ENCODE measurements around the gene EYA2.

Gene EYA2

GRCh38 chr20:46990596-46991104 is 96.0 kb downstream of the EYA2 start:
- in situ Hi-C loops (cut with HindIII; ENCODE audit: low pct_ligation_motif_present, low pct_unique_long_range_greater_than_20kb, low sequenced_read_pairs): no loop called here
- no peak for DNase-seq

- in situ Hi-C loops (cut with HindIII; ENCODE audit: low pct_ligation_motif_present, low pct_unique_long_range_greater_than_20kb, low sequenced_read_pairs): no loop called here
- DNase-seq: no peak
These were observed 96.5 kb downstream of the EYA2 start for GRCh38 chr20:46991168-46991567.

- in situ Hi-C loops (cut with HindIII; ENCODE audit: low pct_ligation_motif_present, low pct_unique_long_range_greater_than_20kb, low sequenced_read_pairs): no loop called here
- no peak for DNase-seq
These were observed 97.4 kb downstream of the EYA2 start for GRCh38 chr20:46991880-46992639.

- DNase-seq: no peak
- in situ Hi-C loops (cut with HindIII; ENCODE audit: low pct_ligation_motif_present, low pct_unique_long_range_greater_than_20kb, low sequenced_read_pairs): no loop called here
These were observed 98.0 kb downstream of the EYA2 start for GRCh38 chr20:46992640-46993035.

DNA sequence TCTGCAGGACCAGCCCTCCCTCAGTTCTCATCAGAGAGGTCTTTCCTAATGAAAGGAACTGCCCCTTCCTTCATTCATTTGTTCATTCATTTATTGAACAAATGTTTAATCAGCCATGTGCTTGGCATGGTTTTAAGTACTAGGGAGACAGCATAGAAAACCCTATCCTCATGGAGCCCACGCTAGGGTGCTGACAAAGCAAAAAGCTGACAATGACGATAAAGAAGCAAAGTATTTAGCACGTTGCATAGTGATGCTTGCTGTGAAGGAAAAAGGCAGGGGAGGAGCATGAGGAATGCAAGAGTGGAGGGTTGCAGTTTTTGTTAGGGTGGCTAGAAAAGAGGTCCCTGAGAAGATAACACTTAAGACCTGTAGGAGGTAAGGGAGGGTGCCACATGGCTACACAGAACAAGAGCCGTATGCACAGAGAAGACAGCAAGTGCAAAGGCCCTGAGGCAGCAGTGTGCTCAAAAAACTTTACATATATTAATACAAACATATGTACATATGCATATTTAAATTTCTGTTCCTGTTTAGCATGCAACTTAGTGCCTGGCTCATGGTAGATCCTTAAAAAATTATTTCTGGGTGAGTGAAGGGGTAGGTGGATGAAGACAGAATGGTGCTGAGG is 98.9 kb downstream of the EYA2 start:
- no peak for DNase-seq
- in situ Hi-C loops (cut with HindIII; ENCODE audit: low pct_ligation_motif_present, low pct_unique_long_range_greater_than_20kb, low sequenced_read_pairs): no loop called here

DNA sequence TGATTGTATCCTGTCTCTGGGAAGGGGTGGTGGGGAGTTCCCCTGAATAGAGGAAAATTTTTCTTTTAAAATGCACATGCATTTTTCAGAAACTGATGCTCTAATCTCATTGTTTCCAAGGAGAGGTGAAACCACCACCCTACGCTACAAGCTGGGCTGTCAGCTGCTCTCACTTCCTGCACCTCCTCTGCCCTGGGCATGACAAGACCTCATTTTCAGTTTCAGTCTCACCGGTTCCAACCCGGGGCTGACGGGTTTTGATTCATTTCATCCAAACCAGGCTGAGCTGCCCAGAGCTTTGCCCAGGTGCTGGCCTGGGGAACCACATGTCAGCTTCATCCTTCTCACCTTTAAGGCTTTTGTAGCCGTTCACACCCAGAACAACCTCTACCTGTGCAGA is 99.7 kb downstream of the EYA2 start:
- no peak for DNase-seq
- in situ Hi-C loops (cut with HindIII; ENCODE audit: low pct_ligation_motif_present, low pct_unique_long_range_greater_than_20kb, low sequenced_read_pairs): no loop called here

- DNase-seq: no peak
- in situ Hi-C loops (cut with HindIII; ENCODE audit: low pct_ligation_motif_present, low pct_unique_long_range_greater_than_20kb, low sequenced_read_pairs): no loop called here
These were observed 101.0 kb downstream of the EYA2 start for GRCh38 chr20:46995561-46996142.

- in situ Hi-C loops (cut with HindIII; ENCODE audit: low pct_ligation_motif_present, low pct_unique_long_range_greater_than_20kb, low sequenced_read_pairs): no loop called here
- DNase-seq: no peak
These were observed 102.5 kb downstream of the EYA2 start for GRCh38 chr20:46997187-46997586.

DNA sequence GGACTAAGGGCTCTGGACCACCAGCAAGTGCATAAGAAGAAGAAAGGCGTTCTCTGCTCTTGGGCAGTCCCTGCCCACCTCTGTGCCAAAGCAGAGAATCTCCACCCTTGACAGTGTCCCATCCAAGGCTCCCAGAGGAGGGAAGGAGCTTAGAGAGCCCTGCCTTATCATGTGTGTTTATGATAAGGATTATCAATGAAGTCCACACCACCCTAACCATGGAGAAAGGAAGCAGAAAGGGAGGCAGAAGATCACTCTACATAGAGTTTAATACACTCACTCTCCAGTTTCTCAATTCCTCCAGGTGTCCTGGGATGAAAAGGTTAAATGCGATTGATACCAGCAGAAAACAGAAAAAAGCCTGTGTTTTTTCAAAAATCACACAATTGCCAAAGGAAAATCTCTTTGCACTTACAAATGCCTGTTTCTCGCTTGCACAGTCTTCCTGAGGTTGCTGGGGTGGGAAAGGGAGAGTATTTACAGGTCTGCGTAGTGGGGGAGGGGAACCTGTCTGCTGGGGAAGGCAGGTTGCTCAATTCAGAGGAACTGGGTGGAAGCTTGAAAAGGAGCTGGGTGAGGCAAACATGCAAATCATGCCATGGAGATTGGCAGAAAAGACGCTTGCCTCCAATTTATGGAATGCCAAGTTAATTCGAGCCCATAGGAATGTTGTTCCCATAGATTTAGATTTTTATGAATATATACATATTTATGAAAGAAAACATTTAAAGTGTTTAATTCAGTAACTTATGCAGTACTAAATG is 104.0 kb downstream of the EYA2 start:
- in situ Hi-C loops (cut with HindIII; ENCODE audit: low pct_ligation_motif_present, low pct_unique_long_range_greater_than_20kb, low sequenced_read_pairs): no loop called here
- DNase-seq: no peak

- no peak for DNase-seq
- in situ Hi-C loops (cut with HindIII; ENCODE audit: low pct_ligation_motif_present, low pct_unique_long_range_greater_than_20kb, low sequenced_read_pairs): no loop called here
These were observed 105.3 kb downstream of the EYA2 start for GRCh38 chr20:46999801-47000465.

GRCh38 chr20:47003223-47003622 is 108.6 kb downstream of the EYA2 start:
- in situ Hi-C loops (cut with HindIII; ENCODE audit: low pct_ligation_motif_present, low pct_unique_long_range_greater_than_20kb, low sequenced_read_pairs): no loop called here
- DNase-seq: no peak

- no peak for DNase-seq
- in situ Hi-C loops (cut with HindIII; ENCODE audit: low pct_ligation_motif_present, low pct_unique_long_range_greater_than_20kb, low sequenced_read_pairs): no loop called here
These were observed 109.5 kb downstream of the EYA2 start for GRCh38 chr20:47004179-47004578.

DNA sequence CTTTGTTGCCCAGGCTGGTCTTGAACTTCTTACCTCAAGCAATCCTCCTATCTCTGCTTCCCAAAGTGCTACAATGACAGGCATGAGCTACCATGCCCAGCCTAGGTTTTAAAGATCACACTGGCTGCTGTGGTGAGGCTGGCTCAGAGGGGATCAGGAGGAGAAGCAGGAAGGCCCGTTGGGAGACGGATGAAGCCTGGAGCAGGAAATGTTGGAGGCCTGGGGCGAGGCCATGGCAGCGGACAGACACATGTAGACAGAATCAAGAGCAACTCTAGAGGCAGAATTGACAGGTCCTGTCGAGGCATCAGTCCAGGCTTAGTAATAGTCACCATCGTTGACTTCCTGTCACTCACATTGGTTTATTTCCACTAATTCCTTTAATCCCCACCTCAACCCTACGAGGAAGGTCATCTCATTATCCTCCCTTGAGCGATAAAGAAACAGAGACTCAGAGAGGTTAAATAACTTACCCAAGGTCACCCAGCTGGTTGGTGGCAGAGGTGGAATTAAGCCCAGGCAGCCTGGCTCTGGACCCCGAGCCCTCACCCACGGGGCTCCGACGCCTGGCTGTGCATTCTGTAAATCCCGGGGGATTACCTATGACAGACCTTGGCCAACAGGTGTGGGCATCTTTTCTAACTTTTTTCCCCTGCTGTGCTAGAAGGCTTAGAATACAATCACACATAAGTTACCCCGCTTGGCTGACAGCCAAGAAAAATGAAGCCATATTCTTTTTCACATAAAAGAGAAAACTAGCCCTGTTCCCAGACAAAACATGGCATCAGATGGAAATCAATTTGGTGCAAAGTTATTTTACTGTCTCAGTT is 113.4 kb downstream of the EYA2 start:
- DNase-seq: no peak
- in situ Hi-C loops (cut with HindIII; ENCODE audit: low pct_ligation_motif_present, low pct_unique_long_range_greater_than_20kb, low sequenced_read_pairs): no loop called here

DNA sequence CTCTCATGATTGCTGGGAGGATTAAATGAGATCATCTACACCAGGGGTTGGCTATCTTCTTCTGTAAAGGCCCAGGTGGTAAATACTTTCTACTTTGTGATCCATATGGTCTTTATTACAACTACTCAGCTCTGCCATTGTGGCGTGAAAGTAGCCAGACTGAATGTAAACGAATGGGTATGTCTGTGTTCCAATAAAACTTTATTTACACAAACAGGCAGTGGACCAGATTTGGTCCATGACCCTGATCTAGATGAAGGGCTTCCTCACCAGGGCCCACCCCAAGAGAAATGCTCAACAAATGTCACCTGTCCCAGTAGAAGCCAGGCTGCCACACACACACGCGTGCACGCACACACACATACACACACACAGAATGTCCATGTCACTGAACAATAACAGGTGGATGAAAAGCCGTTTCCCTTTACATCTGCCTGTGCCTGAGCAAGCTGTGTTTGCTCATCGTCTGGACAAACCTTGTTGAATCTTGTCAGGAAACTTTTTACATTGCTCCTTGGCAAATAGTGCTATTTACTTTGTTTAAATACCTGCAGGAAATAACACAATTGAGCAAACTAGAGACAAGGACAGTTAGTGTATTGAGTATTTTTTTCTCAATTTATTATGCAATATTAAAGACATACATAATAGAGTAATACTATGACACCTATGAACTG is 114.3 kb downstream of the EYA2 start:
- in situ Hi-C loops (cut with HindIII; ENCODE audit: low pct_ligation_motif_present, low pct_unique_long_range_greater_than_20kb, low sequenced_read_pairs): no loop called here
- no peak for DNase-seq

DNA sequence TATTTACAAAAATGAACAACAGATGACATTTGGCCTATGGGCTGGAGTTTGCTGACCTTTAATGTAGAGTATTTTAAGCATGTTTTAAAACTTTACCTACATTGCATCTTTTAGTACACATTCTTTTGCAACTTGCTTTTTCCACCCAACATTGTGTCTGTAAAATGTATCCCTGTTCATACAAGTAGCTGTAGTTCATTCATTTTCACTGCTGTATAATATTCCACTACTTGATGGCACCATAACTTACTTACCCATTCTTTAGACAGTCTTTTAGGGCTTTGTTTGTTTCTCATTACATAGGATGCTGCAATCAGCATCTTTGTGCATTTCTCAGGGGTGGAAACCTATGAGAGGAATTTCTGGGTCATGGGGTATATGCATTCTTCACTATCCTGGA is 115.1 kb downstream of the EYA2 start:
- DNase-seq: no peak
- in situ Hi-C loops (cut with HindIII; ENCODE audit: low pct_ligation_motif_present, low pct_unique_long_range_greater_than_20kb, low sequenced_read_pairs): no loop called here

DNA sequence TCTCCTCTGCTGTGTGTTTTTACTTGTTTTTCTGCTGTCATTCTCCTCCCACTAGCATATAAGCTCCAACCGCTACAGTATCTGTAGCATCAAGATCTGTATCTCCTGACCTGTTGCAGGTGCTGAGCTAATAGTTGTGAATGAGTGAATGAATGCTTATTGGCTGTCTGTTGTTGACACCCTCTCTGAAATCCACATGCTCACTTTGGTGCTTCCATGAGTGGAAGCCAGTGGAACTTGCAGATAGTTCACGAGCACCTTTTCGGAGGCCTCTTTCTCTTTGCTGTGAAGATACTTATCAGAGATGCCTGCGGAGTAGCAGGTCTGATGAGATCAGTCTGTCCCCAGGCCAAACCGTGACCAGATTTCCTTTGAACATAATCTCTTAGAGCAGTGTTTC is 117.3 kb downstream of the EYA2 start:
- in situ Hi-C loops (cut with HindIII; ENCODE audit: low pct_ligation_motif_present, low pct_unique_long_range_greater_than_20kb, low sequenced_read_pairs): no loop called here
- no peak for DNase-seq

- DNase-seq: no peak
- in situ Hi-C loops (cut with HindIII; ENCODE audit: low pct_ligation_motif_present, low pct_unique_long_range_greater_than_20kb, low sequenced_read_pairs): no loop called here
These were observed 119.0 kb downstream of the EYA2 start for GRCh38 chr20:47013606-47014005.
